ENCODE measurements around the gene C16orf90. TPM values are rescaled to one million over a fixed set of nuclear protein-coding genes. Genes with fewer than 3 reads are reported as not detected.

Gene C16orf90
- total RNA-seq, 1 experiment from 2014 or later = not detected

GRCh38 chr16:3472878-3473595, 22.3 kb downstream of the C16orf90 start:
- DNase-seq = no peak
- POLR2A ChIA-PET (ENCODE audit: unreplicated experiment) = no interaction called here
- no peak overlapping the region for H3K9ac ChIP-seq (ENCODE audit: low read length)
- H3K79me2 ChIP-seq (ENCODE audit: low read length) = peaks cover 43% of the 10 kb centered on the region
- H3K36me3 ChIP-seq (ENCODE audit: low read depth, low read length) = no peaks in the 10 kb centered on the region
- CTCF ChIA-PET = no interaction called here
- no peak for ATAC-seq
- no peak overlapping the region for H3K4me2 ChIP-seq (ENCODE audit: low read length)
- H2AFZ ChIP-seq (ENCODE audit: low read length) = no peak overlapping the region
- no peak overlapping the region for H3K27ac ChIP-seq (ENCODE audit: low read length)
- no peaks in the 10 kb centered on the region for H3K9me3 ChIP-seq (ENCODE audit: low read length)
- H4K20me1 ChIP-seq (ENCODE audit: low read length) = no peaks in the 10 kb centered on the region
- H3K4me3 ChIP-seq (ENCODE audit: low read length) = no peak overlapping the region
- intact Hi-C loops (cut with micrococcal nuclease) = no loop called here
- no peaks in the 10 kb centered on the region for H3F3A ChIP-seq (ENCODE audit: low read length, unreplicated experiment)
- H3K4me1 ChIP-seq (ENCODE audit: insufficient read depth, low read length) = no peaks in the 10 kb centered on the region
- H3K9me2 ChIP-seq (replicated peaks; ENCODE audit: low read length) = no peaks in the 10 kb centered on the region
- H3K27me3 ChIP-seq (ENCODE audit: low read length) = no peaks in the 10 kb centered on the region
- TF ChIP-seq EZH2phosphoT487 (IDR thresholded peaks at IDR 0.05; ENCODE audit: borderline replicate concordance, low read length) = no peak
- TF ChIP-seq EZH2 (IDR thresholded peaks at IDR 0.05; ENCODE audit: low read length, unreplicated experiment) = no peak
- TF ChIP-seq CTCF (conservative IDR thresholded peaks at IDR 0.05; ENCODE audit: low read depth, low read length) = no peak
- no TSS peak for BruUV-seq (replicated peaks)

- no peak for DNase-seq
- Histone ChIP-seq H3K9ac (ENCODE audit: low read length) (no peak overlapping the region), H3K36me3 (ENCODE audit: low read depth, low read length) (no peaks in the 10 kb centered on the region), H3K9me3 (ENCODE audit: low read length) (no peaks in the 10 kb centered on the region), H3K27me3 (ENCODE audit: low read length) (no peaks in the 10 kb centered on the region), H3K9me2 (replicated peaks; ENCODE audit: low read length) (no peaks in the 10 kb centered on the region), H4K20me1 (ENCODE audit: low read length) (no peaks in the 10 kb centered on the region), H3K79me2 (ENCODE audit: low read length) (peaks cover 57% of the 10 kb centered on the region), H3K4me3 (ENCODE audit: low read length) (no peak overlapping the region), H2AFZ (ENCODE audit: low read length) (no peak overlapping the region), H3K4me2 (ENCODE audit: low read length) (no peak overlapping the region), H3K4me1 (ENCODE audit: insufficient read depth, low read length) (no peaks in the 10 kb centered on the region), H3F3A (ENCODE audit: low read length, unreplicated experiment) (no peaks in the 10 kb centered on the region), H3K27ac (ENCODE audit: low read length) (no peak overlapping the region)
- intact Hi-C loops (cut with micrococcal nuclease) = no loop called here
- ChIA-PET CTCF (no interaction called here), POLR2A (ENCODE audit: unreplicated experiment) (no interaction called here)
- BruUV-seq (replicated peaks) = no TSS peak
- ATAC-seq = no peak
- TF ChIP-seq CTCF (conservative IDR thresholded peaks at IDR 0.05; ENCODE audit: low read depth, low read length) (no peak), EZH2 (IDR thresholded peaks at IDR 0.05; ENCODE audit: low read length, unreplicated experiment) (no peak), EZH2phosphoT487 (IDR thresholded peaks at IDR 0.05; ENCODE audit: borderline replicate concordance, low read length) (no peak)
Observed at GRCh38 chr16:3471518-3472176, 23.6 kb downstream of the C16orf90 start.

- POLR2A ChIA-PET (ENCODE audit: unreplicated experiment) = no interaction called here
- no peak overlapping the region for H3K4me3 ChIP-seq (ENCODE audit: low read length)
- no TSS peak for BruUV-seq (replicated peaks)
- H3K27ac ChIP-seq (ENCODE audit: low read length) = no peak overlapping the region
- H3K4me2 ChIP-seq (ENCODE audit: low read length) = no peak overlapping the region
- no peak for ATAC-seq
- H3K9ac ChIP-seq (ENCODE audit: low read length) = no peak overlapping the region
- no peaks in the 10 kb centered on the region for H3K27me3 ChIP-seq (ENCODE audit: low read length)
- intact Hi-C loops (cut with micrococcal nuclease) = no loop called here
- no peak for TF ChIP-seq CTCF (conservative IDR thresholded peaks at IDR 0.05; ENCODE audit: low read depth, low read length)
- TF ChIP-seq EZH2phosphoT487 (IDR thresholded peaks at IDR 0.05; ENCODE audit: borderline replicate concordance, low read length) = no peak
- no peak for TF ChIP-seq EZH2 (IDR thresholded peaks at IDR 0.05; ENCODE audit: low read length, unreplicated experiment)
- no peaks in the 10 kb centered on the region for H4K20me1 ChIP-seq (ENCODE audit: low read length)
- no peaks in the 10 kb centered on the region for H3K4me1 ChIP-seq (ENCODE audit: insufficient read depth, low read length)
- no peaks in the 10 kb centered on the region for H3K9me2 ChIP-seq (replicated peaks; ENCODE audit: low read length)
- H3K9me3 ChIP-seq (ENCODE audit: low read length) = no peaks in the 10 kb centered on the region
- H2AFZ ChIP-seq (ENCODE audit: low read length) = no peak overlapping the region
- H3K79me2 ChIP-seq (ENCODE audit: low read length) = peaks cover 66% of the 10 kb centered on the region
- DNase-seq = no peak
- no peaks in the 10 kb centered on the region for H3K36me3 ChIP-seq (ENCODE audit: low read depth, low read length)
- H3F3A ChIP-seq (ENCODE audit: low read length, unreplicated experiment) = no peaks in the 10 kb centered on the region
- CTCF ChIA-PET = no interaction called here
Observed at GRCh38 chr16:3470723-3471122, 24.6 kb downstream of the C16orf90 start.

All from PC-3 (cell line).